SJSA1 (cell line): ENCODE measurements around the gene TGM2. TPM values are rescaled to one million over a fixed set of nuclear protein-coding genes. Genes with fewer than 3 reads are reported as not detected.
A peak's percentile ranks its signal among the peaks of the same experiment; 100 is the strongest.

Experiments
- DNase-seq, 2 experiments: peaks; one replicate each; pipeline ENCODE4 v3.0.0-alpha.2; 2015 to 2020; ENCODE audit warnings: low spot score in 2 of 2, low read depth in 1 of 2
- H3K27ac ChIP-seq: fragments of 250-450 bp; sonication (Bioruptor Pico); 2 replicates; pipeline ENCODE4 v1.5.1; 2020; ENCODE audit warnings: mild to moderate bottlenecking, moderate library complexity
- H3K27me3 ChIP-seq: fragments of 250-450 bp; sonication (Bioruptor Pico); replicated peaks from 2 replicates; pipeline ENCODE4 v1.5.1; 2020; ENCODE audit warnings: mild to moderate bottlenecking, moderate library complexity
- H3K36me3 ChIP-seq: fragments of 250-450 bp; sonication (Bioruptor Pico); 2 replicates; pipeline ENCODE4 v1.5.1; 2020; ENCODE audit warnings: mild to moderate bottlenecking
- H3K4me1 ChIP-seq: fragments of 250-450 bp; sonication (Bioruptor Pico); replicated peaks from 2 replicates; pipeline ENCODE4 v1.6.1; 2021; ENCODE audit warnings: mild to moderate bottlenecking
- H3K4me3 ChIP-seq: fragments of 250-450 bp; sonication (Bioruptor Pico); 2 replicates; pipeline ENCODE4 v1.5.1; 2020; ENCODE audit warnings: mild to moderate bottlenecking
- H3K9me3 ChIP-seq: fragments of 250-450 bp; sonication (Bioruptor Pico); replicated peaks from 2 replicates; pipeline ENCODE4 v1.5.1; 2020; ENCODE audit warnings: mild to moderate bottlenecking
- total RNA-seq: library from RNA; depleted of rRNA; stranded (reverse); fragments of >200 nt; shearing (Covaris generic); gene quantifications from 2 replicates; pipeline ENCODE4 v1.2.3, GENCODE V29; 2014

Gene TGM2
- total RNA-seq, 1 experiment from 2014 or later: 32.2 TPM

- DNase-seq: no peak
- Histone ChIP-seq H3K36me3 (no peaks in the 10 kb centered on the region), H3K27ac (no peak overlapping the region)
Observed at GRCh38 chr20:38178065-38178491, 13.0 kb upstream of the TGM2 start.

GRCh38 chr20:38177201-38177600 lies 12.1 kb upstream of the TGM2 start:
- Histone ChIP-seq H3K36me3 (no peaks in the 10 kb centered on the region), H3K27me3 (no peaks in the 10 kb centered on the region), H3K4me3 (no peak overlapping the region), H3K4me1 (peaks cover 17% of the 10 kb centered on the region), H3K9me3 (no peaks in the 10 kb centered on the region), H3K27ac (no peak overlapping the region)
- no peak for DNase-seq

More at GRCh38 chr20:38178065-38178491, 13.0 kb upstream of the TGM2 start:
- Histone ChIP-seq H3K27me3 (no peaks in the 10 kb centered on the region), H3K9me3 (no peaks in the 10 kb centered on the region), H3K4me3 (no peak overlapping the region), H3K4me1 (peaks cover 8% of the 10 kb centered on the region)

DNA sequence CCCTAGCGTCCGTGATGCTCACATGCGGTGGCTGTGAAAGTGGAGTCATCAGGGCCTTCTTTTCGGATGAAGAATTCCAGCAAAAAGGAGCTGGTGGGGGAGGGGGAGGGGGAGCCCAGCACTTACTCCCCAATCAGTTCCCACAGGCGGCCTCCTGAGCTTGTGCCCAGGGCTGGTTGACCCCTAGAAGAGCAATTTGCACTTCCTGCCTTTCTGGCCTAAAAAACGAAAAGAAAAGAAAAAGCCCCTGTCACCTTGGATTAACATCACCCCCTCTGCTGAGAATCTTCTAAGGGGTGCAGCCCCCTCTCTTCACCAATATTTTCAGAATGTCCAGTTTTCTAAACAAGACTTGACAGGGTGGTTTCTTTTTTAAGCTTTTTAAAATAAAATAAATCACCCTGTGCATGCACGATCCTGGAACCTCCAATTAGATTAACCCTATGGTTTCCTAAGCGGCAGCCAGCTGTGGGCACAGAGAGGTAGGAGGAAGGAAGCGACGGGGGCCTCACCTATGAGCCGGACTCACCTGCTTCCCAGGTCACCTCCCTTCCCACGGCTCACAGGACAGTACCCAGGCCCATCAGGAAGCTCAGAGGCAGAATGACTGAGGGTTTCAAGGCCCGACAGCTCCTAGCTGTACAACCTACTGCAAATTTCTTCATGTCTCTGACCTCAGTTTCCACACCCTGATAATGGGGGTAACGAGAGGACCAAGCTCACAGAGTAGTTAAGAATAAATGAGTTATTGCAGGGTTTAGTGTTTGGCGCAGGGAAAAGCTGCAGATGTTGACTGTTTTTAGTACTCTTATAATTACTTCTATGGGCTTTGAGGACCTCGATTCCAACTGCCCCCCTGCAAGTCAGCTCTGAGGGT lies 10.5 kb upstream of the TGM2 start:
- Histone ChIP-seq H3K27ac (no peak overlapping the region), H3K36me3 (no peaks in the 10 kb centered on the region), H3K27me3 (no peaks in the 10 kb centered on the region), H3K9me3 (no peaks in the 10 kb centered on the region), H3K4me3 (no peak overlapping the region), H3K4me1 (peaks cover 34% of the 10 kb centered on the region)
- no peak for DNase-seq

DNA sequence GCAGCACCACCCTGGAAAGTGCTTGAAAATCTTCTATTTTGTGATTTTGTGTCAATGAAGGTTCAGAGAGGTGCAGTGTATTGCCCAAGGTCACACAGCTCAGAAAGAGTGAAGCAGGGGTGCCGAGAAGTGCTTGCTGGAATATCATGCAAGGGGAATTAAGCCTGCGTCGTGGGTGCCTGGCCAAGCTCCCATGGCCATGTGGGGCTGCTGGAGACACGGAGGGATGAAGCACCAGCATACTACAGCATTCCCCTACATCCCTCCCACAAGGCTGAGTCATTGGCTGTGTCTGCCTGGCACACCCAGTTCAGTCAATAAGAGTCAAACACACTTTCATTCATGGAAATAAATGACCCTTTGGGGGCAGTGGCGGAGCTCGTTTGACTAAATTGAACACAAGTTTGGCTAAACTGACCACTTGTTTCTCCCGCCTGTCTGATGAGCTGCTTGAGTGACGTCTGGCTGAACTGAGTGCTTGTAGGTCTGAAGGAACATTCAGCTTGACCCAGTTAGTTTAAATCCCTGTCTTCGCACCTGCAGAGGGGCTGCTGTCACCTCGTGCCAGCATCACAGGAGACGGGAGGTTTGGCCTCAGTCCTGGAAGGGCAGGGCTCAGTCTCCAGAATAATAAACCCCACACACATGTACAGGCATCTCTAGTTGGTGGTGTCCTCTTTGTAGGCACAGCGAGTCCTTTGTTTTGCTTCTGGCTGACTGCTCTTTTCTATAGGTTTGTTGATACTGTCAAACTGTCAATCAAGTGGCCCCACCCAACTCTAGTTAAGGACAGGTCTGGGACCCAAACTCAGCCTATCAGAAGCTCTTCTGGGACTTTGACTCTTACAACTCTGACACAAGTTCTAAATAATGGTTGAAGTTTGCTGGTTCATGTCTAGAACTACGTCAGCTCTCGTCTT lies 8.4 kb upstream of the TGM2 start:
- Histone ChIP-seq H3K4me3 (no peak overlapping the region), H3K27ac (no peak overlapping the region), H3K27me3 (no peaks in the 10 kb centered on the region), H3K36me3 (no peaks in the 10 kb centered on the region), H3K4me1 (peaks cover 39% of the 10 kb centered on the region), H3K9me3 (no peaks in the 10 kb centered on the region)
- peak; percentile 70 to 85 for DNase-seq

GRCh38 chr20:38172408-38172807 lies 7.3 kb upstream of the TGM2 start:
- Histone ChIP-seq H3K27ac (no peak overlapping the region), H3K27me3 (no peaks in the 10 kb centered on the region), H3K36me3 (no peaks in the 10 kb centered on the region), H3K4me1 (peaks cover 50% of the 10 kb centered on the region), H3K9me3 (no peaks in the 10 kb centered on the region), H3K4me3 (no peak overlapping the region)
- peak in 1 of 2 experiments; percentile 22 for DNase-seq

GRCh38 chr20:38171675-38172043 lies 6.6 kb upstream of the TGM2 start:
- no peaks in the 10 kb centered on the region for H3K36me3 ChIP-seq
- H3K9me3 ChIP-seq: no peaks in the 10 kb centered on the region
- H3K27ac ChIP-seq: peak overlapping the region; percentile 37; the same call in 1 of the 2 replicates
- no peak overlapping the region for H3K4me3 ChIP-seq
- H3K27me3 ChIP-seq: no peaks in the 10 kb centered on the region
- DNase-seq: no peak
- H3K4me1 ChIP-seq: peaks cover 52% of the 10 kb centered on the region

- Histone ChIP-seq H3K27ac (peak overlapping the region; percentile 37), H3K4me1 (peaks cover 52% of the 10 kb centered on the region)
Observed at GRCh38 chr20:38170826-38171674, 6.0 kb upstream of the TGM2 start.

GRCh38 chr20:38170219-38170825 lies 5.3 kb upstream of the TGM2 start:
- no peaks in the 10 kb centered on the region for H3K27me3 ChIP-seq
- H3K27ac ChIP-seq: no peak overlapping the region; the same call in 1 of the 2 replicates
- no peaks in the 10 kb centered on the region for H3K9me3 ChIP-seq
- DNase-seq: no peak
- peaks cover 52% of the 10 kb centered on the region for H3K4me1 ChIP-seq
- no peaks in the 10 kb centered on the region for H3K36me3 ChIP-seq
- H3K4me3 ChIP-seq: no peak overlapping the region

More at GRCh38 chr20:38170826-38171674, 6.0 kb upstream of the TGM2 start:
- H3K4me3 ChIP-seq: no peak overlapping the region
- peak; percentile 54 to 59 for DNase-seq
- no peaks in the 10 kb centered on the region for H3K36me3 ChIP-seq
- H3K9me3 ChIP-seq: no peaks in the 10 kb centered on the region
- no peaks in the 10 kb centered on the region for H3K27me3 ChIP-seq

DNA sequence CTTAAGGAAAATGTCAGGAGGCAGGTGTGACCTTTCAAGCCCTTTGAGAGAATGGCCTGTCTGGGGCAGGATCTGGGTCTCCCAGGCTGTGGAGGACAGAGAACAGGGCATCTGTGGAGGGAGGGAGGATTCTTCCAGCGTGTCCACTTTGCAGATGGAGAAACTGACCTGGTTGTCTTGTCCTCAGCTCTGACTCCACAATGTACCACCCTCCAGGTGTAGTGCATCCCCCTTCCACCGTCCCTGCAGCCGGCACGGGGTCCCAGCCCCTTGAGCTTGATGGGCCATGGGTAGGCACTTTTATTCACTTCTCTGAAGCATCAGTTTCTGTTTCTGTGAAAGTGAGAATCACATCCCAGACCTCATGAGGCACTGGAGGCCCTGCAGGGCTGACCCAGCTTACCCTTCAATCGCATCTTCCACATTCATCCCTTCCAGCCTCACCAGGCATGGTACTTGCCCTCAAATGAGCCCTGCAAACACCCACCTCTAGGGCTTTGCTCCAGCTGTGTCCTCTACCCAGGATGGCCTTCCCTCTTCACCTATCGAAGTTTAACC lies 4.6 kb upstream of the TGM2 start:
- Histone ChIP-seq H3K9me3 (no peaks in the 10 kb centered on the region), H3K4me1 (peaks cover 56% of the 10 kb centered on the region), H3K27ac (no peak overlapping the region), H3K36me3 (no peaks in the 10 kb centered on the region), H3K4me3 (no peak overlapping the region), H3K27me3 (no peaks in the 10 kb centered on the region)
- no peak for DNase-seq

DNA sequence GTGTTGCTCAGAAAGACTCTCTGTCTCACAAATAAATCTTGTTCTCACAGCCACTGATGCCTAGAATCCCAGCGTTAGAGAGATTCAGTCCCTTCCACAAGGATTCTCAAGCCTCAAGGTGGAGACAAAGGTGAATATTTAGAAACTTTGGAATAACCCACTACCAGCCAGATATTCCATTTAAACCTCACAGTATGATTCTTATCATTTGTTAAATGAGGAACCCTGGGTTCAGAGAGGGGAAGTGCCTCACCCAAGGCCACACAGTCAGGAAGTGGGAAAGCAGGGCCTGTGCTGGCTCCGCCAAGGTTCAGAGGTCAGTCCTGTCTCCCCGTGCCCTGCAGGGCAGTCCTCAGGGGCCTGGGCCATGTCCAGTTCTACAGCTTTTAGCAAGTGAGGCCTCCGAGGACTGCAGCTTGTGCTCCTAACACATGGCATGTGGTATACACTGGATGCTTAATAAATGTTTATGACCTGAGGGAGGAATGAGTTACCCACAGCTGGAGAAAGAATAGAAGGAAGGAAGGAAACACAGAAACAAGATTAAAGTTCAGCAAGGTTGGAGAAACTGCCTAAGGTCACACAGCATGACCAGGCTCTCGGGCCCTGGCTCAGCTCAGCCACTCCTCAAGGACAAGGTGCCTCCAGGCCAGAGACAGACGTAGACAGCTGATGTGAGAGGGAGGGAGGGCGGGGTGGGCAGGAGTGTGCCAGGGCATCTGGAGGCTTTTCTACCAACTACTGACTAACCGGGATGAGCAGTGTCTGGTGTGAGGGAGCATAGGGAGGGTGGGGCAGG lies 3.9 kb upstream of the TGM2 start:
- H3K27ac ChIP-seq: peak overlapping the region; percentile 73
- H3K36me3 ChIP-seq: no peaks in the 10 kb centered on the region
- no peaks in the 10 kb centered on the region for H3K9me3 ChIP-seq
- no peak for DNase-seq
- H3K4me3 ChIP-seq: no peak overlapping the region
- no peaks in the 10 kb centered on the region for H3K27me3 ChIP-seq
- peaks cover 63% of the 10 kb centered on the region for H3K4me1 ChIP-seq

DNA sequence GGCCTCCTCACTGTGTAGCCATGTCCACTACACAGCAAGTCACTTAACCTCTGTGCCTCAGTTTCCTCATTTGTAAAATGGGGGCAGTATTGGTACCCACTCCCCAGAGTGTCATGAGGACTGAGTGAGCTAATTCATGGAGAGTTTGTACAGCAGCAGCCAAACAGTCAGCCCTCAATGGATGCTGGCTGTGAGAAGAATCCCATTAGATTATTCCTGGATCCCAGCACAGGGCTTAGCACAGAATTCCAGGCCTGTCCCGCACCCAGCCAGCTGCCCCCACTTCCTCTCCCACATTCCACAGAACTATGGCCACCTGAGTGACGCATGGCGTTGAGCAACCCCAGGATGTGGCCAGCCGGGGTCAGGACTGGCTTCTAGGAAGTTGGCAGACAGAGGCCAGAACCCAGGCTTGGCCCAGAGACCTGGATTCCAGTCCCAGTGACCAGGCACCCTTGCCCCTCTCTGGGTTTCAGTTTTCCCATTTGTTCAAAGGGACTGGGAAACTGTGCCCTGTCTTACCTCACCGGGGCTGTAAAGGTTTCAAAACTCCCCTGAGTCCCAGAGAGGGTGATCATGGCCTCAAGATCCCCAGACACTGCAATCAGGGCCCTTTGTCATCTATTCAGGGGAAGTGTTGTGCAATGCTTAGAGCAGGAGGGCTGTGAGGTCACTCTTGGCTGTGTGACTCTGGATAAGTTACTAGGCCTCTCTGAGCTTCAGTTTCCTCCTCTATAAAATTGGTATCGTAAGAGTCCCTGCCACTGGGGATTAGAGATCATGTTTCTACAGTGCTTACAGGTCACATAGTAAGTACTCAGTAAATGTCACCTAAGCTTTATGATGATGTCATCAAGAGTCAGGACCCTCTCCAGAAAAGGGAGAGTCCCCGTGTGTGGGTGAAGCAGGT lies 3.0 kb upstream of the TGM2 start:
- no peak overlapping the region for H3K4me3 ChIP-seq
- H3K27ac ChIP-seq: peak overlapping the region; percentile 73
- H3K9me3 ChIP-seq: no peaks in the 10 kb centered on the region
- H3K4me1 ChIP-seq: peaks cover 56% of the 10 kb centered on the region
- no peaks in the 10 kb centered on the region for H3K36me3 ChIP-seq
- no peaks in the 10 kb centered on the region for H3K27me3 ChIP-seq
- DNase-seq: peak; percentile 70 to 84
